Measurements from ENCODE around the gene CHST5. TPM values are rescaled to one million over a fixed set of nuclear protein-coding genes. Genes with fewer than 3 reads are reported as not detected.
"Not testable (repeated sequence)": the region's sequence is repeated elsewhere in the genome, so short reads cannot be mapped to it uniquely, and the experiment has no call there.

Gene CHST5
- polyA plus RNA-seq, 1 donor = 35.6 TPM

DNA sequence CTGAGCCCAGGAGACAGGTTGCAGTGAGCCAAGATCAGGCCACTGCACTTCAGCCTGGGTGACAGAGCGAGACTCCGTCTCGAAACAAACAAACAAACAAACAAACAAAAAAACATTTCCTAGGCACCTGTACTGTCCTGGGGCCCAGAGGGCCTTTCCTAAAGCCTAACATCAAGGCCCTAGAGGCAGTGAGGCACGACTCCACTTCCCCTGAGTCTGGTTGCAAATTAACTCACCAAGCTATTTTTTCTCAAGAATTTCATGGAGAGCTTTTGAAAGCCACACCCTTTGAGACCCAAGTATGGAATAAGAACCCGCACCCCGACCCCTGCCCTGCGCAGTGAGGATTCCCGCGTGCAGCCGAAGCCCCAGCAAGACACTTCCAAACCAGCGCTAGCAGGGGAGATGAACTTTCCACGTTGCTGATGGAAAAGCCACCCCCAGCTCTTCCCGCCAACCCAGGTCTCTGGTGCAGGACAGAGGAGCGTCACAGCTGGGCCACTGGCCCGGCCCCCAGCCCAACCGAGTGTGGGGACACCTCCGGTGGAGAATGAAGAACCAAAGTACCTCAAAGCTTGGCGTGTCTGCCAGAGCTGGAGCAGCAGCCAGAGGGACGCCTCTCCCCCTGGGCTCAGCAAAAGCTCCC is 1.2 kb downstream of the CHST5 start:
- WGBS (ENCODE audit: insufficient coverage, low lambda C conversion rate) = no CpG with 5 or more reads among the region's 19 CpGs
- no peaks in the 10 kb centered on the region for H3K36me3 ChIP-seq (ENCODE audit: control insufficient read depth, insufficient read depth, low read length)
- H3K9me3 ChIP-seq (ENCODE audit: control insufficient read depth, low read depth, low read length) = peaks cover 4% of the 10 kb centered on the region
- H3K27ac ChIP-seq (ENCODE audit: low read length) = no peak overlapping the region
- no peak for DNase-seq
- peaks cover 24% of the 10 kb centered on the region for H3K4me1 ChIP-seq (ENCODE audit: control insufficient read depth, insufficient read depth, low read length)
- H3K27me3 ChIP-seq (ENCODE audit: control insufficient read depth, insufficient read depth, low read length) = no peaks in the 10 kb centered on the region
- peak overlapping the region; percentile 14 for H3K4me3 ChIP-seq (ENCODE audit: low read length)

DNA sequence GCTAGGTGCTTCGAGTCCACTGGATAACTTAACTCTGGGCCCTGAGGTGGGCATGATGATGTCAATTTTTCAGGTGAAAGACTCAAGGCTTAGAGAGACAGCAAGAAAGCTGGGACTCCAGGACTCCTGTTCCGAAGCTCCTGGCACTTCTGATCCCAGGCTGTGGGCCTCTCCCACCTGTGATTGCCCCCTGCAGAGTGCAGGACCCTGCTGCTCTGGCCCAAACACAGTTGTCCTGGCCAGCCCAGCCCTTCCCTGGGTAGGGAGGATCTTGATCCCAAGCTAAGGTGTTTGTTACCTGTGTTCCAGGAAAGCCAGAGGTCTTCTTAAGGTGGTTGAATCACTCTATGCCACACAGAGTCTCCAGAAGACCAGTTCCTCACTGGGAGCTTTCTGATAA is 3.1 kb downstream of the CHST5 start:
- H3K27ac ChIP-seq (ENCODE audit: low read length) = no peak overlapping the region
- DNase-seq = no peak
- H3K27me3 ChIP-seq (ENCODE audit: control insufficient read depth, insufficient read depth, low read length) = no peaks in the 10 kb centered on the region
- no peak overlapping the region for H3K4me3 ChIP-seq (ENCODE audit: low read length)
- WGBS (ENCODE audit: insufficient coverage, low lambda C conversion rate) = no CpG with 5 or more reads among the region's 2 CpGs
- peaks cover 14% of the 10 kb centered on the region for H3K9me3 ChIP-seq (ENCODE audit: control insufficient read depth, low read depth, low read length)
- H3K36me3 ChIP-seq (ENCODE audit: control insufficient read depth, insufficient read depth, low read length) = no peaks in the 10 kb centered on the region
- peaks cover 22% of the 10 kb centered on the region for H3K4me1 ChIP-seq (ENCODE audit: control insufficient read depth, insufficient read depth, low read length)

DNA sequence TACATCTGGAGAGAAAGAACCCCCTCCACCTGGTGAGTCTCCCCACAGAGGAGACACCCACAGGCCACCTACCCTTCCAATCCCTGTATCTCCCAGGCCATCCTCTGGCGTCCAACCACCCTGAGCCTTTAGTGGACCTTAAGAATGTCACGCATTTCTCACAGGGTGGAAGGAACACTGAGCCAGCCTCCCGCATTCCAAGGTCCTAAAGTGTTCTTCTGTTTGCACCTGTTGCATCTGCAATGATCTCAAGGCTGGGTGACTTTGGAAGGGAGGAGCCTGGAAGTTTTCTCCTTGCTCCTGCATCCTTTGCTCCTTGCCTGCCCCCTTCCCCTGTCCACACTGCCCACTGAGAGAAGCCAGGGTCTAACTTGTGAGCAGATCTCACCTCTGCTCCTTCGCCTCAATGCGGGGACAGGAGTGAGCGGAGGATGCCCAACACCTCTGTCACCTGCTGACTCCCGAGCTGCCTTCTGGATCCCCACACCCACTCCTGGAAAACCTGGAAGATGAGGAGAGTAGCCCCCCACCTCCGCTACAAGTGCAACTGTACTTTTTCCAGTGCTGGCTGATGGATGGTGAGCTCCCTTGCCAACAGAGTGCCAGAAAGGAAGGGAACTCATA is 3.7 kb downstream of the CHST5 start:
- WGBS (ENCODE audit: insufficient coverage, low lambda C conversion rate) = no CpG with 5 or more reads among the region's 8 CpGs
- no peak for DNase-seq
- no peak overlapping the region for H3K4me3 ChIP-seq (ENCODE audit: low read length)
- peaks cover 14% of the 10 kb centered on the region for H3K9me3 ChIP-seq (ENCODE audit: control insufficient read depth, low read depth, low read length)
- H3K36me3 ChIP-seq (ENCODE audit: control insufficient read depth, insufficient read depth, low read length) = no peaks in the 10 kb centered on the region
- H3K27ac ChIP-seq (ENCODE audit: low read length) = no peak overlapping the region
- no peaks in the 10 kb centered on the region for H3K27me3 ChIP-seq (ENCODE audit: control insufficient read depth, insufficient read depth, low read length)
- peaks cover 22% of the 10 kb centered on the region for H3K4me1 ChIP-seq (ENCODE audit: control insufficient read depth, insufficient read depth, low read length)

DNA sequence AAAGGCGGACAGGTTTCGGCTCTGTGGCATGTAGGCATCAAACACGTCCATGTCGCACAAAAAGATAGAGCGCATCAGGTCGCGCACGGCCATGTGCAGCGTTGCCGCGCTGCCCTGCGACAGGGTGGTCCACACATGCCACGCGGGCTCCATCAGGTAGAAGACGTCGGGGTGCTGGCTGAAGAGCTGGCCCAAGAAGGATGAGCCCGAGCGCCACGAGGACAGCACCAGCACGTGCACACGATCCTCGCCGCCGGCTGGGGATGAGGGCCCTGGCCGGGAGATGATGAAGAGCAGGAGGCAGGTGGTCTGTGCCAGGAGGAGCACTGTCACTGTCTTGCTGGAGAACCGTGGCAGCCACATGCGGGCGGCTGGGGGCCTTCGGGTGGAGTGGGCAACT is 5.9 kb downstream of the CHST5 start:
- DNase-seq = no peak
- no peak overlapping the region for H3K4me3 ChIP-seq (ENCODE audit: low read length)
- peaks cover 14% of the 10 kb centered on the region for H3K9me3 ChIP-seq (ENCODE audit: control insufficient read depth, low read depth, low read length)
- WGBS (ENCODE audit: insufficient coverage, low lambda C conversion rate) = no CpG with 5 or more reads among the region's 29 CpGs
- peaks cover 11% of the 10 kb centered on the region for H3K4me1 ChIP-seq (ENCODE audit: control insufficient read depth, insufficient read depth, low read length)
- no peaks in the 10 kb centered on the region for H3K27me3 ChIP-seq (ENCODE audit: control insufficient read depth, insufficient read depth, low read length)
- no peak overlapping the region for H3K27ac ChIP-seq (ENCODE audit: low read length)
- H3K36me3 ChIP-seq (ENCODE audit: control insufficient read depth, insufficient read depth, low read length) = no peaks in the 10 kb centered on the region

- Histone ChIP-seq H3K4me3 (ENCODE audit: low read length) (no peak overlapping the region), H3K27me3 (ENCODE audit: control insufficient read depth, insufficient read depth, low read length) (no peaks in the 10 kb centered on the region), H3K27ac (ENCODE audit: low read length) (no peak overlapping the region), H3K4me1 (ENCODE audit: control insufficient read depth, insufficient read depth, low read length) (peaks cover 11% of the 10 kb centered on the region), H3K36me3 (ENCODE audit: control insufficient read depth, insufficient read depth, low read length) (no peaks in the 10 kb centered on the region), H3K9me3 (ENCODE audit: control insufficient read depth, low read depth, low read length) (peaks cover 14% of the 10 kb centered on the region)
- DNase-seq = no peak
- no CpG with 5 or more reads among the region's 81 CpGs for WGBS (ENCODE audit: insufficient coverage, low lambda C conversion rate)
Measured at GRCh38 chr16:75529056-75529905, 6.6 kb downstream of the CHST5 start.

- DNase-seq = peak; percentile 63 to 79
- Histone ChIP-seq H3K4me3 (ENCODE audit: low read length) (no peak overlapping the region), H3K27ac (ENCODE audit: low read length) (peak overlapping the region; percentile 79), H3K9me3 (ENCODE audit: control insufficient read depth, low read depth, low read length) (peaks cover 14% of the 10 kb centered on the region), H3K4me1 (ENCODE audit: control insufficient read depth, insufficient read depth, low read length) (peaks cover 11% of the 10 kb centered on the region), H3K27me3 (ENCODE audit: control insufficient read depth, insufficient read depth, low read length) (no peaks in the 10 kb centered on the region), H3K36me3 (ENCODE audit: control insufficient read depth, insufficient read depth, low read length) (no peaks in the 10 kb centered on the region)
- no CpG with 5 or more reads among the region's 5 CpGs for WGBS (ENCODE audit: insufficient coverage, low lambda C conversion rate)
Measured at GRCh38 chr16:75527825-75528299, 8.0 kb downstream of the CHST5 start.

GRCh38 chr16:75526032-75526790 is 9.7 kb downstream of the CHST5 start:
- Histone ChIP-seq H3K36me3 (ENCODE audit: control insufficient read depth, insufficient read depth, low read length) (no peaks in the 10 kb centered on the region), H3K27ac (ENCODE audit: low read length) (no peak overlapping the region), H3K4me3 (ENCODE audit: low read length) (no peak overlapping the region), H3K4me1 (ENCODE audit: control insufficient read depth, insufficient read depth, low read length) (peaks cover 11% of the 10 kb centered on the region), H3K27me3 (ENCODE audit: control insufficient read depth, insufficient read depth, low read length) (no peaks in the 10 kb centered on the region), H3K9me3 (ENCODE audit: control insufficient read depth, low read depth, low read length) (peaks cover 14% of the 10 kb centered on the region)
- no peak for DNase-seq
- WGBS (ENCODE audit: insufficient coverage, low lambda C conversion rate) = no CpG with 5 or more reads among the region's 5 CpGs

- WGBS (ENCODE audit: insufficient coverage, low lambda C conversion rate) = 100% methylated on average over 1 of the region's 6 CpGs
- Histone ChIP-seq H3K9me3 (ENCODE audit: control insufficient read depth, low read depth, low read length) (no peaks in the 10 kb centered on the region), H3K27ac (ENCODE audit: low read length) (no peak overlapping the region), H3K27me3 (ENCODE audit: control insufficient read depth, insufficient read depth, low read length) (no peaks in the 10 kb centered on the region), H3K36me3 (ENCODE audit: control insufficient read depth, insufficient read depth, low read length) (no peaks in the 10 kb centered on the region), H3K4me1 (ENCODE audit: control insufficient read depth, insufficient read depth, low read length) (peaks cover 7% of the 10 kb centered on the region), H3K4me3 (ENCODE audit: low read length) (no peak overlapping the region)
- DNase-seq = no peak
Measured at GRCh38 chr16:75519175-75519574, 16.7 kb downstream of the CHST5 start.

DNA sequence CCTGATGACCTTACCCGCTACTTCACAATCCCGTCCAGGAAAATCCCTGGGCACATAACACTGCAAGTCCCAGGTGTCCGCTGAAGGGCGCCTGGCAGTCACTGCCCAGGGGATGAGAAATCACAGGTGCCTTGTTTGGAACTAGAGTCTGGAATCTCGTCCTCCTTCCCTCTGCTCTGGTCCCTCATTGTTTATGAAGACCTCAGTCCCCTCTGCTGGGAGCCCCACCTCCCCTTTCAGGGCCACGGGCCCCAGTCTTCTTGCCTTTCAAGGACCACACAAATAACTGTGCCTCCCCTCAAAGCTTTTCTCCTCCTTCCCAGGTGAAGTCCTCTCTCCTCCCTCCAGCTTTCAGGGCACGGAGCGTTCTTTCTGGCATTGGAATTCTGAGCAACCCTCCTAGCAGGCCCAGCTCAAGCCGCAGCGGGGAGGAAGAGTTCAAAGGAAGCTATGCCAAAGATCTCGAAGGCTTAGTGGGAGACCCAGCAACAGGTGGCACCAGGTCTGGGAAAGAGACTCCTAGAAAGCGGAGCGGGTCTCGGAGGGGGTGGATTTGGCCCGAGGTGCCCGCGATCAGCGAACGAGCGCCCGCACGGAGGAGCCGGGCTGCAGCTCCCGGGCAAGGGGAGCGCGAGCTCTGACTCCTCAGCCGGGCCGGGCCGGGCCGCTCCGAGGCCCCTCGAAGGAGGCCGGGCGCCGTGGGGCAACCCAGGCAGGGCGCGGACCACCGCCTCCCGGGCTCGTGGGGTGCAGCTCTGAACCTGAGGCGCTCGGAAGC is 19.5 kb downstream of the CHST5 start:
- WGBS (ENCODE audit: insufficient coverage, low lambda C conversion rate) = no CpG with 5 or more reads among the region's 42 CpGs
- not testable (repeated sequence) for H3K4me1 ChIP-seq (ENCODE audit: control insufficient read depth, insufficient read depth, low read length); H3K9me3 ChIP-seq (ENCODE audit: control insufficient read depth, low read depth, low read length); H3K36me3 ChIP-seq (ENCODE audit: control insufficient read depth, insufficient read depth, low read length); H3K27me3 ChIP-seq (ENCODE audit: control insufficient read depth, insufficient read depth, low read length)
- DNase-seq = peak in 1 of 2 donors; percentile 68
- Histone ChIP-seq H3K4me3 (ENCODE audit: low read length) (peak overlapping the region; percentile 98), H3K27ac (ENCODE audit: low read length) (peak overlapping the region; percentile 98)

All from large intestine (tissue), 3 donors.